Measurements from ENCODE around the gene AFF2. TPM values are rescaled to one million over a fixed set of nuclear protein-coding genes. Genes with fewer than 3 reads are reported as not detected.

The AFF2 gene
- total RNA-seq, 3 donors from 2014 or later: 4.6 to 41.0 (median 5.7) TPM

GRCh38 chrX:148698221-148698620, 197.8 kb downstream of the AFF2 start:
- no peak for DNase-seq (ENCODE audit: low spot score in 2 of 2)
- Histone ChIP-seq H3K27ac (no peak overlapping the region), H3K27me3 (peaks cover 0 to 4% of the 10 kb centered on the region in 2 donors), H3K36me3 (no peaks in the 10 kb centered on the region), H3K4me3 (no peak overlapping the region), H3K4me1 (no peaks in the 10 kb centered on the region), H3K9me3 (no peaks in the 10 kb centered on the region)
- intact Hi-C loops (cut with DNase I; ENCODE audit: low total_unique reads): no loop called here
- TF ChIP-seq CTCF (IDR thresholded peaks at IDR 0.05) (no peak), POLR2A (IDR thresholded peaks at IDR 0.05) (no peak), POLR2AphosphoS5 (IDR thresholded peaks at IDR 0.05) (no peak)

GRCh38 chrX:148700021-148700420, 199.6 kb downstream of the AFF2 start:
- TF ChIP-seq CTCF (IDR thresholded peaks at IDR 0.05) (no peak), POLR2A (IDR thresholded peaks at IDR 0.05) (no peak), POLR2AphosphoS5 (IDR thresholded peaks at IDR 0.05) (no peak)
- no peak for DNase-seq (ENCODE audit: low spot score in 2 of 2)
- H3K36me3 ChIP-seq: no peaks in the 10 kb centered on the region
- H3K27ac ChIP-seq: no peak overlapping the region
- peaks cover 0 to 4% of the 10 kb centered on the region in 2 donors for H3K27me3 ChIP-seq
- H3K9me3 ChIP-seq: no peaks in the 10 kb centered on the region
- intact Hi-C loops (cut with DNase I; ENCODE audit: low total_unique reads): no loop called here
- H3K4me1 ChIP-seq: no peaks in the 10 kb centered on the region
- H3K4me3 ChIP-seq: no peak overlapping the region

GRCh38 chrX:148713981-148714380, 213.6 kb downstream of the AFF2 start:
- H3K27me3 ChIP-seq: peaks cover 0 to 16% of the 10 kb centered on the region in 2 donors
- H3K9me3 ChIP-seq: no peaks in the 10 kb centered on the region
- no peak overlapping the region for H3K27ac ChIP-seq
- TF ChIP-seq POLR2AphosphoS5 (IDR thresholded peaks at IDR 0.05): no peak
- TF ChIP-seq POLR2A (IDR thresholded peaks at IDR 0.05): no peak
- TF ChIP-seq CTCF (IDR thresholded peaks at IDR 0.05): no peak
- H3K4me3 ChIP-seq: no peak overlapping the region
- no peak for DNase-seq (ENCODE audit: low spot score in 2 of 2)
- H3K4me1 ChIP-seq: no peaks in the 10 kb centered on the region
- no peaks in the 10 kb centered on the region for H3K36me3 ChIP-seq
- intact Hi-C loops (cut with DNase I; ENCODE audit: low total_unique reads): no loop called here

GRCh38 chrX:148715361-148715760, 214.9 kb downstream of the AFF2 start:
- DNase-seq (ENCODE audit: low spot score in 2 of 2): no peak
- Histone ChIP-seq H3K27me3 (peaks cover 0 to 16% of the 10 kb centered on the region in 2 donors), H3K4me3 (no peak overlapping the region), H3K4me1 (no peaks in the 10 kb centered on the region), H3K27ac (no peak overlapping the region), H3K9me3 (no peaks in the 10 kb centered on the region), H3K36me3 (no peaks in the 10 kb centered on the region)
- TF ChIP-seq CTCF (IDR thresholded peaks at IDR 0.05) (no peak), POLR2AphosphoS5 (IDR thresholded peaks at IDR 0.05) (no peak), POLR2A (IDR thresholded peaks at IDR 0.05) (no peak)
- intact Hi-C loops (cut with DNase I; ENCODE audit: low total_unique reads): no loop called here

DNA sequence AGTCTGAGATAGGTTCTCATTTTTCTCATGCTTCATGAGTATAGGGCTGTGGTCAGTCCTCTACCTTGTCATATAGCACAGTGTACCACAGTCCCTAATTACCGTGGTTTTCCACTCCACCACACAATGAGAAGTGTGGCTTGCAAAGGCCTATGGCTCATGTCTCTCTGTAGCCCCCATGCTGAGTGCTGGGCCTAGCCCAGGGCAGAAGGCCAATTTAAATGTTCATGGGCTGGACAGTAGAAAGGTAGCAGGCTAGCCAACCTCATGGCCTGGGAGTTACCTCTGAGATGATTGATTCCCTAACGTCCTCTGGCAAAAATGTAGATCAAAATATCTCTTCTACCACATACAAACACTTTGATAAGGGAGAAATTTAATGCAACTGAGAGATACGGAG, 222.5 kb downstream of the AFF2 start:
- Histone ChIP-seq H3K4me3 (no peak overlapping the region), H3K27ac (no peak overlapping the region), H3K27me3 (no peaks in the 10 kb centered on the region), H3K9me3 (no peaks in the 10 kb centered on the region), H3K36me3 (no peaks in the 10 kb centered on the region), H3K4me1 (no peaks in the 10 kb centered on the region)
- no peak for DNase-seq (ENCODE audit: low spot score in 2 of 2)
- TF ChIP-seq CTCF (IDR thresholded peaks at IDR 0.05) (no peak), POLR2AphosphoS5 (IDR thresholded peaks at IDR 0.05) (no peak), POLR2A (IDR thresholded peaks at IDR 0.05) (no peak)
- intact Hi-C loops (cut with DNase I; ENCODE audit: low total_unique reads): no loop called here
